ENCODE data around the gene EXOC2.

Gene EXOC2

GRCh38 chr6:642805-643204 lies 50.1 kb downstream of the EXOC2 start:
- no peak overlapping the region for H3K14ac ChIP-seq (ENCODE audit: low read length in 2 of 2)
- H3K4me1 ChIP-seq (ENCODE audit: control insufficient read depth, insufficient read depth, low read depth, low read length): no peaks in the 10 kb centered on the region
- no peak overlapping the region for H3K4ac ChIP-seq (ENCODE audit: low read depth in 1 of 2, low read length in 2 of 2)
- no peak overlapping the region for H2AK5ac ChIP-seq (ENCODE audit: low read length, severe bottlenecking)
- no peak overlapping the region for H2AFZ ChIP-seq (ENCODE audit: low read depth, low read length)
- no peaks in the 10 kb centered on the region for H3K9me3 ChIP-seq (ENCODE audit: control insufficient read depth, low read length)
- no peak overlapping the region for H4K8ac ChIP-seq (ENCODE audit: low read length)
- H3K18ac ChIP-seq (ENCODE audit: low read depth in 1 of 2, low read length in 2 of 2): no peak overlapping the region
- H3K4me2 ChIP-seq (ENCODE audit: low read length, poor library complexity, severe bottlenecking): no peak overlapping the region
- no peak overlapping the region for H2BK15ac ChIP-seq (ENCODE audit: low read depth, poor library complexity, severe bottlenecking)
- H2BK12ac ChIP-seq (ENCODE audit: low read length in 2 of 2): no peak overlapping the region
- no peaks in the 10 kb centered on the region for H3K27me3 ChIP-seq (ENCODE audit: control insufficient read depth in 1 of 2, insufficient read depth in 1 of 2, low read length in 2 of 2)
- no peak overlapping the region for H3K27ac ChIP-seq (ENCODE audit: low read length, poor library complexity, severe bottlenecking)
- H2BK5ac ChIP-seq (ENCODE audit: low read depth, low read length, poor library complexity, severe bottlenecking): no peak overlapping the region
- H3K9ac ChIP-seq (ENCODE audit: low read length): no peak overlapping the region
- no peak overlapping the region for H4K91ac ChIP-seq (ENCODE audit: low read length)
- no peak overlapping the region for H3K23ac ChIP-seq (ENCODE audit: low read length in 2 of 2)
- no peak overlapping the region for H2BK120ac ChIP-seq (ENCODE audit: low read depth, low read length)
- H3K36me3 ChIP-seq (ENCODE audit: control insufficient read depth in 1 of 2, insufficient read depth in 2 of 2, low read depth in 1 of 2, low read length in 2 of 2): peaks cover 0 to 3% of the 10 kb centered on the region in 2 experiments
- H3K79me1 ChIP-seq (replicated peaks; ENCODE audit: low read length, poor library complexity, severe bottlenecking): peaks cover 15% of the 10 kb centered on the region
- H3K4me3 ChIP-seq (ENCODE audit: insufficient read depth in 1 of 2, low read depth in 1 of 2, low read length in 2 of 2): no peak overlapping the region
- DNase-seq: no peak

GRCh38 chr6:641225-641985 lies 51.5 kb downstream of the EXOC2 start:
- Histone ChIP-seq H3K27ac (ENCODE audit: low read length, poor library complexity, severe bottlenecking) (no peak overlapping the region), H3K4ac (ENCODE audit: low read depth in 1 of 2, low read length in 2 of 2) (no peak overlapping the region), H2BK120ac (ENCODE audit: low read depth, low read length) (no peak overlapping the region), H2BK5ac (ENCODE audit: low read depth, low read length, poor library complexity, severe bottlenecking) (no peak overlapping the region), H3K79me1 (replicated peaks; ENCODE audit: low read length, poor library complexity, severe bottlenecking) (peaks cover 19% of the 10 kb centered on the region), H3K27me3 (ENCODE audit: control insufficient read depth in 1 of 2, insufficient read depth in 1 of 2, low read length in 2 of 2) (no peaks in the 10 kb centered on the region), H3K9me3 (ENCODE audit: control insufficient read depth, low read length) (no peaks in the 10 kb centered on the region), H3K4me2 (ENCODE audit: low read length, poor library complexity, severe bottlenecking) (no peak overlapping the region), H3K4me3 (ENCODE audit: insufficient read depth in 1 of 2, low read depth in 1 of 2, low read length in 2 of 2) (no peak overlapping the region), H4K91ac (ENCODE audit: low read length) (no peak overlapping the region), H4K8ac (ENCODE audit: low read length) (no peak overlapping the region), H3K4me1 (ENCODE audit: control insufficient read depth, insufficient read depth, low read depth, low read length) (no peaks in the 10 kb centered on the region), H3K14ac (ENCODE audit: low read length in 2 of 2) (no peak overlapping the region), H3K36me3 (ENCODE audit: control insufficient read depth in 1 of 2, insufficient read depth in 2 of 2, low read depth in 1 of 2, low read length in 2 of 2) (peaks cover 7 to 13% of the 10 kb centered on the region in 2 experiments), H2BK15ac (ENCODE audit: low read depth, poor library complexity, severe bottlenecking) (no peak overlapping the region), H2AK5ac (ENCODE audit: low read length, severe bottlenecking) (no peak overlapping the region), H3K9ac (ENCODE audit: low read length) (no peak overlapping the region), H2AFZ (ENCODE audit: low read depth, low read length) (no peak overlapping the region), H3K18ac (ENCODE audit: low read depth in 1 of 2, low read length in 2 of 2) (no peak overlapping the region), H2BK12ac (ENCODE audit: low read length in 2 of 2) (no peak overlapping the region), H3K23ac (ENCODE audit: low read length in 2 of 2) (no peak overlapping the region)
- no peak for DNase-seq
- 92% methylated on average over 8 of the region's 8 CpGs for WGBS

- Histone ChIP-seq H2BK5ac (ENCODE audit: low read depth, low read length, poor library complexity, severe bottlenecking) (no peak overlapping the region), H2AFZ (ENCODE audit: low read depth, low read length) (no peak overlapping the region), H3K4me1 (ENCODE audit: control insufficient read depth, insufficient read depth, low read depth, low read length) (no peaks in the 10 kb centered on the region), H3K36me3 (ENCODE audit: control insufficient read depth in 1 of 2, insufficient read depth in 2 of 2, low read depth in 1 of 2, low read length in 2 of 2) (peaks cover 9 to 42% of the 10 kb centered on the region in 2 experiments), H3K79me1 (replicated peaks; ENCODE audit: low read length, poor library complexity, severe bottlenecking) (peaks cover 25% of the 10 kb centered on the region), H3K27ac (ENCODE audit: low read length, poor library complexity, severe bottlenecking) (no peak overlapping the region), H2BK15ac (ENCODE audit: low read depth, poor library complexity, severe bottlenecking) (no peak overlapping the region), H3K18ac (ENCODE audit: low read depth in 1 of 2, low read length in 2 of 2) (no peak overlapping the region), H3K14ac (ENCODE audit: low read length in 2 of 2) (no peak overlapping the region), H3K4ac (ENCODE audit: low read depth in 1 of 2, low read length in 2 of 2) (no peak overlapping the region), H3K4me2 (ENCODE audit: low read length, poor library complexity, severe bottlenecking) (no peak overlapping the region), H3K4me3 (ENCODE audit: insufficient read depth in 1 of 2, low read depth in 1 of 2, low read length in 2 of 2) (no peak overlapping the region), H3K27me3 (ENCODE audit: control insufficient read depth in 1 of 2, insufficient read depth in 1 of 2, low read length in 2 of 2) (no peaks in the 10 kb centered on the region), H2BK12ac (ENCODE audit: low read length in 2 of 2) (no peak overlapping the region), H4K91ac (ENCODE audit: low read length) (no peak overlapping the region), H3K9ac (ENCODE audit: low read length) (no peak overlapping the region), H4K8ac (ENCODE audit: low read length) (no peak overlapping the region), H3K9me3 (ENCODE audit: control insufficient read depth, low read length) (no peaks in the 10 kb centered on the region), H2BK120ac (ENCODE audit: low read depth, low read length) (no peak overlapping the region), H3K23ac (ENCODE audit: low read length in 2 of 2) (no peak overlapping the region), H2AK5ac (ENCODE audit: low read length, severe bottlenecking) (no peak overlapping the region)
- no peak for DNase-seq
- 93% methylated on average over 3 of the region's 5 CpGs for WGBS
Measured at GRCh38 chr6:636488-636887, 56.5 kb downstream of the EXOC2 start.

GRCh38 chr6:635233-635632 lies 57.7 kb downstream of the EXOC2 start:
- H3K14ac ChIP-seq (ENCODE audit: low read length in 2 of 2): no peak overlapping the region
- no peak overlapping the region for H2BK15ac ChIP-seq (ENCODE audit: low read depth, poor library complexity, severe bottlenecking)
- no peak for DNase-seq
- no peak overlapping the region for H3K27ac ChIP-seq (ENCODE audit: low read length, poor library complexity, severe bottlenecking)
- no peaks in the 10 kb centered on the region for H3K27me3 ChIP-seq (ENCODE audit: control insufficient read depth in 1 of 2, insufficient read depth in 1 of 2, low read length in 2 of 2)
- no peak overlapping the region for H3K4me3 ChIP-seq (ENCODE audit: insufficient read depth in 1 of 2, low read depth in 1 of 2, low read length in 2 of 2)
- H2BK12ac ChIP-seq (ENCODE audit: low read length in 2 of 2): no peak overlapping the region
- H3K79me1 ChIP-seq (replicated peaks; ENCODE audit: low read length, poor library complexity, severe bottlenecking): peaks cover 23% of the 10 kb centered on the region
- no peak overlapping the region for H3K18ac ChIP-seq (ENCODE audit: low read depth in 1 of 2, low read length in 2 of 2)
- no peak overlapping the region for H2BK120ac ChIP-seq (ENCODE audit: low read depth, low read length)
- H2BK5ac ChIP-seq (ENCODE audit: low read depth, low read length, poor library complexity, severe bottlenecking): no peak overlapping the region
- no peak overlapping the region for H3K9ac ChIP-seq (ENCODE audit: low read length)
- H3K36me3 ChIP-seq (ENCODE audit: control insufficient read depth in 1 of 2, insufficient read depth in 2 of 2, low read depth in 1 of 2, low read length in 2 of 2): peaks cover 15 to 46% of the 10 kb centered on the region in 2 experiments
- 100% methylated on average over 2 of the region's 5 CpGs for WGBS
- H2AK5ac ChIP-seq (ENCODE audit: low read length, severe bottlenecking): no peak overlapping the region
- no peak overlapping the region for H3K4me2 ChIP-seq (ENCODE audit: low read length, poor library complexity, severe bottlenecking)
- no peak overlapping the region for H4K8ac ChIP-seq (ENCODE audit: low read length)
- H2AFZ ChIP-seq (ENCODE audit: low read depth, low read length): no peak overlapping the region
- no peak overlapping the region for H3K23ac ChIP-seq (ENCODE audit: low read length in 2 of 2)
- H3K4me1 ChIP-seq (ENCODE audit: control insufficient read depth, insufficient read depth, low read depth, low read length): no peaks in the 10 kb centered on the region
- no peaks in the 10 kb centered on the region for H3K9me3 ChIP-seq (ENCODE audit: control insufficient read depth, low read length)
- H4K91ac ChIP-seq (ENCODE audit: low read length): no peak overlapping the region
- H3K4ac ChIP-seq (ENCODE audit: low read depth in 1 of 2, low read length in 2 of 2): no peak overlapping the region

Measured in mesenchymal stem cell (in vitro differentiated cells and primary cell).